Measurements from ENCODE around the gene ALDH1A3.
"Not testable (repeated sequence)": the region's sequence is repeated elsewhere in the genome, so short reads cannot be mapped to it uniquely, and the experiment has no call there.

Gene ALDH1A3

GRCh38 chr15:100879464-100880138 is at the start of gene ALDH1A3:
Gene ALDH1A3 (plus strand): TSS chr15:100879831. CDS start chr15:100879908, 77 bp downstream.
- DNase-seq: peak; percentile 66

- DNase-seq: no peak
These were observed 48.2 kb upstream of the ALDH1A3 start for GRCh38 chr15:100831467-100831866.

- DNase-seq: no peak
These were observed 47.3 kb upstream of the ALDH1A3 start for GRCh38 chr15:100832149-100832942.

- no peak for DNase-seq
These were observed 45.9 kb upstream of the ALDH1A3 start for GRCh38 chr15:100833417-100834389.

GRCh38 chr15:100834731-100835130 is 44.9 kb upstream of the ALDH1A3 start:
- DNase-seq: no peak

- DNase-seq: no peak
These were observed 44.0 kb upstream of the ALDH1A3 start for GRCh38 chr15:100835636-100836035.

- no peak for DNase-seq
These were observed 43.1 kb upstream of the ALDH1A3 start for GRCh38 chr15:100836501-100836900.

- no peak for DNase-seq
These were observed 38.2 kb upstream of the ALDH1A3 start for GRCh38 chr15:100841426-100841825.

- DNase-seq: no peak
These were observed 36.6 kb upstream of the ALDH1A3 start for GRCh38 chr15:100842756-100843730.

GRCh38 chr15:100844167-100844566 is 35.5 kb upstream of the ALDH1A3 start:
- DNase-seq: no peak

GRCh38 chr15:100844778-100845177 is 34.9 kb upstream of the ALDH1A3 start:
- no peak for DNase-seq

- peak; percentile 30 for DNase-seq
These were observed 32.4 kb upstream of the ALDH1A3 start for GRCh38 chr15:100847194-100847593.

- DNase-seq: peak; percentile 83
These were observed 30.4 kb upstream of the ALDH1A3 start for GRCh38 chr15:100849021-100849854.

GRCh38 chr15:100849855-100850218 is 29.8 kb upstream of the ALDH1A3 start:
- no peak for DNase-seq

GRCh38 chr15:100851428-100852015 is 28.1 kb upstream of the ALDH1A3 start:
- not testable (repeated sequence) for DNase-seq

GRCh38 chr15:100852630-100853029 is 27.0 kb upstream of the ALDH1A3 start:
- peak; percentile 25 for DNase-seq

- peak; percentile 35 for DNase-seq
These were observed 25.8 kb upstream of the ALDH1A3 start for GRCh38 chr15:100853676-100854440.

- DNase-seq: peak; percentile 36
These were observed 22.8 kb upstream of the ALDH1A3 start for GRCh38 chr15:100856867-100857266.

GRCh38 chr15:100858294-100858693 is 21.3 kb upstream of the ALDH1A3 start:
- DNase-seq: peak; percentile 26
